ENCODE measurements around the gene L3MBTL3. TPM values are rescaled to one million over a fixed set of nuclear protein-coding genes. Genes with fewer than 3 reads are reported as not detected.

L3MBTL3 gene
- total RNA-seq, 1 experiment from 2014 or later: 1.7 TPM

DNA sequence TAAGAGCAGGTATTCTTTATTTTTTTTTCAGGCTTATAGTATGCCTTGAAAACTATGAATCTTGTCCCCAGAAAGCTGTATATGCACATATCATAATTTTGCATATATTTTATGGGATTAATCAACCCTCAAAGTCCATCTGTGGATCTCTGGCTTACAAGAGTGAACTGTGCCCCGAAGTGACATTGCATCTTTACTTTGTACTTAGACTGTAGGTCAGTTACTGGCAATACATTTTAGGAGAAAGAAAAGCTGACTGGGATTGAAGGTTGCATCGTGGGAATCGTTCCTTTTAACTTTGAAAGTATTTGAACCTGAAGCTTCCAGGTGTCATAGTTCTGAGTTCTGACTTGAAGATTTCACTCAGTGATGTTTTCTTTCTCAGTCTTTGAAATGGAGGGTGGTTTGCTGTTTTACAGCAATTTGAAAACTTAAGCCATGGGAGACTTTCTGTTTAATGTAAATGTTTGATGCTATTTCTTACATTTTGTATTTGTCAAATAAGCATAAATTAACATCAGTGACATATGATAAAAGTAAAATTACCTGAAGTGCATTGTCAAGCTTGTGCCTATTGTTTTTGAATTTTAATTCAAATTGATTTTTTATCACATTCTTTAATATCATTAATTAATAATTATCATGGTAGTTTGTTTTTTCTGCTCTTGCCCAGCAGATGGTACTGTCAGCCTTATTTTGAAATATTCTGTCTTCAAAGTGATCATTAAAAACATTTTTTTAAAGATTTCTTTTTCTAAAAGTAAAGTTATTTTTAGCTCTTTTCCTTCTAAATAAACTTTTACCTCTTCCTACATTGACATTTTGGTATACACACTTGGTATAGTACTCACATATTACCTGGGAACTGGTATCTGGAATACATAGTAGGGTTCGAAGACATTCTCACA, 29.0 kb downstream of the L3MBTL3 start:
- DNase-seq: peak; percentile 53
- Histone ChIP-seq H3K4me2 (ENCODE audit: low read depth, low read length, poor library complexity, severe bottlenecking) (no peak overlapping the region), H4K20me1 (ENCODE audit: insufficient read depth, low read depth, low read length) (no peaks in the 10 kb centered on the region), H3K9me2 (replicated peaks; ENCODE audit: insufficient read depth, low read length) (no peaks in the 10 kb centered on the region), H2AFZ (ENCODE audit: low read length) (no peak overlapping the region), H3K9ac (ENCODE audit: low read length) (no peak overlapping the region), H3K4me3 (ENCODE audit: low read length) (no peak overlapping the region), H3K27ac (ENCODE audit: low read length) (no peak overlapping the region), H3K79me2 (ENCODE audit: low read length) (no peaks in the 10 kb centered on the region), H3K9me3 (ENCODE audit: low read length) (no peaks in the 10 kb centered on the region), H3K36me3 (ENCODE audit: insufficient read depth, low read length) (no peaks in the 10 kb centered on the region), H3K27me3 (ENCODE audit: low read length) (no peaks in the 10 kb centered on the region), H3K4me1 (ENCODE audit: low read length) (no peaks in the 10 kb centered on the region)

DNA sequence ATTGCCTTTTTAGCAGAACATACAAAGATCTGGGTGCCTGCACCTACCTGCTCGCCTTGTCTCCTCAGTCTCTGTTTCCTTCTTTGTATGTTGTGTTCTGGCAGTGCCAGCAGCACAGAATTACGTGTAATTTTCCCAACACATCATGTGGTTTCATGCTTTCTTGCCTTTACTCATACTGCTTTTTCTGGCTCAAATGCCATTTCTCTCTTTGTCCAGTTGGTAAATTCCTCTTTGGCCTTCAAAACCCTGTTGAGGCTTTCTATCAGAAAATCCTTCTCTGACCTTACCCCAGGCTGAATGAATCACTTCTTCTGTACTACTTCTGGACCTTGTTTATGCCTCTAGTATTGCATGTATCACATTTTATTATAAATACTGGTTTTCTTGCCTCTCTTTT, 31.8 kb downstream of the L3MBTL3 start:
- H4K20me1 ChIP-seq (ENCODE audit: insufficient read depth, low read depth, low read length): no peaks in the 10 kb centered on the region
- H3K36me3 ChIP-seq (ENCODE audit: insufficient read depth, low read length): no peaks in the 10 kb centered on the region
- no peak for DNase-seq
- no peak overlapping the region for H3K4me3 ChIP-seq (ENCODE audit: low read length)
- H3K9me2 ChIP-seq (replicated peaks; ENCODE audit: insufficient read depth, low read length): no peaks in the 10 kb centered on the region
- no peak overlapping the region for H2AFZ ChIP-seq (ENCODE audit: low read length)
- H3K4me2 ChIP-seq (ENCODE audit: low read depth, low read length, poor library complexity, severe bottlenecking): no peak overlapping the region
- H3K9me3 ChIP-seq (ENCODE audit: low read length): no peaks in the 10 kb centered on the region
- H3K27me3 ChIP-seq (ENCODE audit: low read length): no peaks in the 10 kb centered on the region
- no peaks in the 10 kb centered on the region for H3K4me1 ChIP-seq (ENCODE audit: low read length)
- no peak overlapping the region for H3K27ac ChIP-seq (ENCODE audit: low read length)
- H3K79me2 ChIP-seq (ENCODE audit: low read length): no peaks in the 10 kb centered on the region
- H3K9ac ChIP-seq (ENCODE audit: low read length): no peak overlapping the region

DNA sequence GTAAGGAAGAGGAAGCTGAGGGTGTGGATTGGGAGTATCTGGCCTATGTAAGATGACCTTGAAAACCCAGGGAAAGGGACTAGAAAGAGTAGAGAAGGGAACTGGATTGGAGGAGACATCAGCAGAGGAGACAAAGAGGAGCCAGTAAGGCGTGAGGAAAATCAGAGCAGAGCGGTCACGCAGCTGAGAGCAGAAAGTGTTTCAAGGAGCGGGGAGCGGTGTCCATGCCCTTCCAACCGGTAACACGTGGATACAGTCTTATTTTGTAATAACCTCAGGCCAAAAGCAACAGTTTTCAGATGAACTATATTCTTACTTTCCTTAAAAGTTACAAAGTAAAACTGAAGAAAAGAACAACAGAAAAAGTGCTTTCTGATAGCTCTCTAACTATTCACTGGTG, 36.3 kb downstream of the L3MBTL3 start:
- H2AFZ ChIP-seq (ENCODE audit: low read length): no peak overlapping the region
- DNase-seq: no peak
- H3K4me3 ChIP-seq (ENCODE audit: low read length): no peak overlapping the region
- H4K20me1 ChIP-seq (ENCODE audit: insufficient read depth, low read depth, low read length): no peaks in the 10 kb centered on the region
- H3K4me2 ChIP-seq (ENCODE audit: low read depth, low read length, poor library complexity, severe bottlenecking): no peak overlapping the region
- no peaks in the 10 kb centered on the region for H3K27me3 ChIP-seq (ENCODE audit: low read length)
- H3K4me1 ChIP-seq (ENCODE audit: low read length): no peaks in the 10 kb centered on the region
- no peaks in the 10 kb centered on the region for H3K9me3 ChIP-seq (ENCODE audit: low read length)
- no peaks in the 10 kb centered on the region for H3K79me2 ChIP-seq (ENCODE audit: low read length)
- no peaks in the 10 kb centered on the region for H3K9me2 ChIP-seq (replicated peaks; ENCODE audit: insufficient read depth, low read length)
- H3K9ac ChIP-seq (ENCODE audit: low read length): no peak overlapping the region
- H3K27ac ChIP-seq (ENCODE audit: low read length): no peak overlapping the region
- no peaks in the 10 kb centered on the region for H3K36me3 ChIP-seq (ENCODE audit: insufficient read depth, low read length)

DNA sequence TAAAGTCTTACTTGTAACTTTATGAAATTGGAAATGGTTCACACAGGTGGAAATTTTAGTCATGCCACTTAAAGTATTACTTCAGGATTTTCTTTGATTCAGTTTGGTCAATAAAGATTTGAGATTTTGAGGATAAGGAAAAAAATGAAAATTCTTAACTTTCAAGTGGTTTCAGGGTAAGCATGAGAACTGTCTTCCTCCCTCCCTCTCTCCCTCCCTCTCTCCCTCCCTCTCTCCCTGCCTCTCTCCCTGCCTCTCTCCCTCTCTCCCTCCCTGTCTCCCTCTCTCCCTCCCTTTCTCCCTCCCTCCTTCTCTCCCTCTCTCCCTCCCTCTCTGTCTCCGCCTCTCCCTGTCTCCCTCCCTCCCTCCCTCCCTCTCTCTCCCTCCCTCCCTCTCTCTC, 36.9 kb downstream of the L3MBTL3 start:
- Histone ChIP-seq H3K9me2 (replicated peaks; ENCODE audit: insufficient read depth, low read length) (no peaks in the 10 kb centered on the region), H3K4me3 (ENCODE audit: low read length) (no peak overlapping the region), H4K20me1 (ENCODE audit: insufficient read depth, low read depth, low read length) (no peaks in the 10 kb centered on the region), H3K4me1 (ENCODE audit: low read length) (no peaks in the 10 kb centered on the region), H3K36me3 (ENCODE audit: insufficient read depth, low read length) (no peaks in the 10 kb centered on the region), H3K27me3 (ENCODE audit: low read length) (no peaks in the 10 kb centered on the region), H3K9ac (ENCODE audit: low read length) (no peak overlapping the region), H3K4me2 (ENCODE audit: low read depth, low read length, poor library complexity, severe bottlenecking) (no peak overlapping the region), H3K9me3 (ENCODE audit: low read length) (no peaks in the 10 kb centered on the region), H3K79me2 (ENCODE audit: low read length) (no peaks in the 10 kb centered on the region), H2AFZ (ENCODE audit: low read length) (no peak overlapping the region), H3K27ac (ENCODE audit: low read length) (no peak overlapping the region)
- DNase-seq: no peak

DNA sequence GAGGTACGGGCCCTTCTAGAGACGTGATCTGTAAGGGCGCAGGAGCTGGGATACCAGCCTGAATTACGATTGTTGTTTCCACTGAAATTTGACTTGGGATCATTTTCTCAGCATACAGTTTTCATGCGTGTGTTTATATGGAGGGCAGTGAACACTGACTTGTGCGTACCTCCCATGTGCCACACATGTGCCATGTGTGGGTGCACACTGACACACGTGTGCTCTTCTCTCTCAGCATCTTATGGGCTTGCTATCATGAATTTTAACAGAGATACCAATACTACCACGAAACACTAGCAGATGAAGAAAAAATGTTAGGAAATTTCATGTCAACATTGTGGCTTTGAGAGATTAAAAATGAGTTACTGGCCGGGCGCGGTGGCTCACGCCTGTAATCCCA, 39.1 kb downstream of the L3MBTL3 start:
- Histone ChIP-seq H3K9me2 (replicated peaks; ENCODE audit: insufficient read depth, low read length) (no peaks in the 10 kb centered on the region), H3K27ac (ENCODE audit: low read length) (no peak overlapping the region), H3K4me2 (ENCODE audit: low read depth, low read length, poor library complexity, severe bottlenecking) (no peak overlapping the region), H2AFZ (ENCODE audit: low read length) (no peak overlapping the region), H3K36me3 (ENCODE audit: insufficient read depth, low read length) (no peaks in the 10 kb centered on the region), H3K79me2 (ENCODE audit: low read length) (no peaks in the 10 kb centered on the region), H4K20me1 (ENCODE audit: insufficient read depth, low read depth, low read length) (no peaks in the 10 kb centered on the region), H3K4me1 (ENCODE audit: low read length) (no peaks in the 10 kb centered on the region), H3K9ac (ENCODE audit: low read length) (no peak overlapping the region), H3K27me3 (ENCODE audit: low read length) (no peaks in the 10 kb centered on the region), H3K9me3 (ENCODE audit: low read length) (no peaks in the 10 kb centered on the region), H3K4me3 (ENCODE audit: low read length) (no peak overlapping the region)
- DNase-seq: no peak

DNA sequence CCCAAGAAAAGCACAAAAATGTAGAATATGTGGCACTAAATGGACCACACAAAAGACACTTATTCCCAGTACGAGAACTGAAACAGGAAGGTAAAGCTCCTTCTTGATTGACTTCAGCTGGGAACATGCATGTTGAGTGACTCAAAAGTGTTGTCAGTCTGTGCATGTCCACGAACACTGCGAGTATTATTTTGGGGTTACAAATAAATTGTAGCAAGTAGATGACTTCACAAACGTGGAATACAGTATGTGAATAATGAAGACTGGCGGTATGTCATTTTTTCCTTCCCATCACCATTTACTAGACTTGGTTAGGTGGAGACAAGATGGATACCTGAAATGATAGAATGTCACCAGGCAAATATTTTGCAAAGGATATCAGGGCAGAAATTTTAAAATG, 45.4 kb downstream of the L3MBTL3 start:
- no peak overlapping the region for H3K27ac ChIP-seq (ENCODE audit: low read length)
- H3K9me3 ChIP-seq (ENCODE audit: low read length): no peaks in the 10 kb centered on the region
- no peaks in the 10 kb centered on the region for H3K27me3 ChIP-seq (ENCODE audit: low read length)
- no peaks in the 10 kb centered on the region for H3K9me2 ChIP-seq (replicated peaks; ENCODE audit: insufficient read depth, low read length)
- DNase-seq: no peak
- H4K20me1 ChIP-seq (ENCODE audit: insufficient read depth, low read depth, low read length): no peaks in the 10 kb centered on the region
- no peak overlapping the region for H3K4me2 ChIP-seq (ENCODE audit: low read depth, low read length, poor library complexity, severe bottlenecking)
- no peaks in the 10 kb centered on the region for H3K36me3 ChIP-seq (ENCODE audit: insufficient read depth, low read length)
- no peaks in the 10 kb centered on the region for H3K79me2 ChIP-seq (ENCODE audit: low read length)
- H3K9ac ChIP-seq (ENCODE audit: low read length): no peak overlapping the region
- no peaks in the 10 kb centered on the region for H3K4me1 ChIP-seq (ENCODE audit: low read length)
- H3K4me3 ChIP-seq (ENCODE audit: low read length): no peak overlapping the region
- no peak overlapping the region for H2AFZ ChIP-seq (ENCODE audit: low read length)

DNA sequence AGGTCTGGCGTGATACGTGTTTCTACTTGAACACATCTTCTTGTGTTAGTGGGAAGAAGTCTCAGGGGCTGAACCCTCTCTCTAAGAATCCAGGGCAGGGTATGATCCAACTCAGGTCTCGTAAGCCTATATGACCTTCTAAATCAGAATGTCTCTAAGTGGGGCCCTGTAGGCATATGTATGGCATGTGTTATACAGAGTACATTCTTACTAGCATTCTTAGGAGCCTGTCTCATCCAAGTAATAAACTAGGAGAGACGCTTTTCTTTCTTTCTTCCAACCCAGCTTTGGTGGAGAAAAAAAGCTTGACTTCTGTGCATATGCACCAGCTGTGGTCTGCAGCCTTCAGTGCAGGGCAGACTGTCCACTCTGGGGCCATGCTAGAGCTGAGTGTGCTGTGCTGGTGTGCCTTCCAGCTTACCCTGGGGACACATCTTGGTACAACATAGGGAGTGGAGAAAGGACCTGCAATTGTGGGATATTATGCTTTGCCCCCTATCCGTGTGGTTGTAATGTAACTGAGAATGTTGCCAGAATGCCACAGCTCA, 47.3 kb downstream of the L3MBTL3 start:
- no peaks in the 10 kb centered on the region for H3K9me3 ChIP-seq (ENCODE audit: low read length)
- H3K4me1 ChIP-seq (ENCODE audit: low read length): no peaks in the 10 kb centered on the region
- no peaks in the 10 kb centered on the region for H3K27me3 ChIP-seq (ENCODE audit: low read length)
- DNase-seq: no peak
- H3K4me2 ChIP-seq (ENCODE audit: low read depth, low read length, poor library complexity, severe bottlenecking): no peak overlapping the region
- H3K79me2 ChIP-seq (ENCODE audit: low read length): no peaks in the 10 kb centered on the region
- no peaks in the 10 kb centered on the region for H3K36me3 ChIP-seq (ENCODE audit: insufficient read depth, low read length)
- H2AFZ ChIP-seq (ENCODE audit: low read length): no peak overlapping the region
- no peak overlapping the region for H3K4me3 ChIP-seq (ENCODE audit: low read length)
- no peak overlapping the region for H3K9ac ChIP-seq (ENCODE audit: low read length)
- H3K9me2 ChIP-seq (replicated peaks; ENCODE audit: insufficient read depth, low read length): no peaks in the 10 kb centered on the region
- H3K27ac ChIP-seq (ENCODE audit: low read length): no peak overlapping the region
- H4K20me1 ChIP-seq (ENCODE audit: insufficient read depth, low read depth, low read length): no peaks in the 10 kb centered on the region

DNA sequence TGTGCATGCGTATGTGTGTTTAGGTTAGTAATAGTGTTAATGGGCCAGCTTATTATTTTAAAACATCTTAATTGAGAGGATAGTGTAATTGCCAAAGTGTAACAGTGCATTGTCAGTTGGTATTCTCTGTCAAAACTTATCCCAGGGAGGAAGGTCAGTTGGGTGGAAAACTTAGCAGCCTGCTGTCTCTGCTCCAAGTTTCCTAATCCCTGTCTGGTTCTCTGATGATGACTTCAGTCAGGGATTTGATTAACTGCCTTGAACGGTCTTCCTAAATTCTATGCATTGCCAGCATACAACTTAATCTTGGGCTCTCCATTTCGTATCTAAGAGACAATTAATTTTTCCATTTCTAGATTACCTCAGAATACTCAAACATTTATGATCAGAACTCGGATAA, 51.1 kb downstream of the L3MBTL3 start:
- no peak overlapping the region for H3K4me2 ChIP-seq (ENCODE audit: low read depth, low read length, poor library complexity, severe bottlenecking)
- H3K79me2 ChIP-seq (ENCODE audit: low read length): no peaks in the 10 kb centered on the region
- H3K27me3 ChIP-seq (ENCODE audit: low read length): no peaks in the 10 kb centered on the region
- no peak for DNase-seq
- H3K36me3 ChIP-seq (ENCODE audit: insufficient read depth, low read length): no peaks in the 10 kb centered on the region
- no peaks in the 10 kb centered on the region for H4K20me1 ChIP-seq (ENCODE audit: insufficient read depth, low read depth, low read length)
- no peak overlapping the region for H3K27ac ChIP-seq (ENCODE audit: low read length)
- no peak overlapping the region for H3K4me3 ChIP-seq (ENCODE audit: low read length)
- no peak overlapping the region for H3K9ac ChIP-seq (ENCODE audit: low read length)
- H3K4me1 ChIP-seq (ENCODE audit: low read length): no peaks in the 10 kb centered on the region
- no peaks in the 10 kb centered on the region for H3K9me3 ChIP-seq (ENCODE audit: low read length)
- H2AFZ ChIP-seq (ENCODE audit: low read length): no peak overlapping the region
- no peaks in the 10 kb centered on the region for H3K9me2 ChIP-seq (replicated peaks; ENCODE audit: insufficient read depth, low read length)

All from Karpas-422 (cell line).